ENCODE measurements around the gene PRRX2. TPM values are rescaled to one million over a fixed set of nuclear protein-coding genes. Genes with fewer than 3 reads are reported as not detected.

Gene PRRX2
- total and polyA plus RNA-seq, 12 donors, result 0.21 to 3.0 (median 0.45) TPM

DNA sequence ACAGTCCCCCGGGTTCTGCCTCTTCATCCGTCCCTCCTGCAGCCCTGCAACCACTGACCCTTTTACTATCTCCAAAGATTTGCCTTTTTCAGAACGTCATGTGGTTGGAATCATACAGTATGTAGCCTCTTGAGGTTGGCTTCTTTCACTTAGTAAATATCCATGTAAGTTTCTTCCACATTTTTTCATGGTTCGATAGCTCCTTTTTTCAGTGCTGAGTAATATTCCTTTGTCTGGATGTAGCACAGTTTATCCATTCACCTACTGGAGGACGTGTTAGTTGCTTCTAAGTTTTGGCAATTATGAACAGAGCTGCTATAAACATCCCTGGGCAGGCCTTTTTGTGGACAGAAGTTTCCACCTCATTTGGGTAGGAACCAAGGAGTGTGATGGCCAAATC lies 27.1 kb downstream of the PRRX2 start:
- peaks cover 0 to 7% (median 4%) of the 10 kb centered on the region in 9 donors for H3K4me1 ChIP-seq
- DNase-seq (no peak), ATAC-seq (no peak)
- no peak overlapping the region for H3K4me3 ChIP-seq
- no peaks in the 10 kb centered on the region for H3K36me3 ChIP-seq
- WGBS, 2 donors, result 85 to 87% methylated on average over 5 of the region's 5 CpGs
- intact Hi-C loops (cut with DNase I), result no loop called here
- TF ChIP-seq, protein P1, sequence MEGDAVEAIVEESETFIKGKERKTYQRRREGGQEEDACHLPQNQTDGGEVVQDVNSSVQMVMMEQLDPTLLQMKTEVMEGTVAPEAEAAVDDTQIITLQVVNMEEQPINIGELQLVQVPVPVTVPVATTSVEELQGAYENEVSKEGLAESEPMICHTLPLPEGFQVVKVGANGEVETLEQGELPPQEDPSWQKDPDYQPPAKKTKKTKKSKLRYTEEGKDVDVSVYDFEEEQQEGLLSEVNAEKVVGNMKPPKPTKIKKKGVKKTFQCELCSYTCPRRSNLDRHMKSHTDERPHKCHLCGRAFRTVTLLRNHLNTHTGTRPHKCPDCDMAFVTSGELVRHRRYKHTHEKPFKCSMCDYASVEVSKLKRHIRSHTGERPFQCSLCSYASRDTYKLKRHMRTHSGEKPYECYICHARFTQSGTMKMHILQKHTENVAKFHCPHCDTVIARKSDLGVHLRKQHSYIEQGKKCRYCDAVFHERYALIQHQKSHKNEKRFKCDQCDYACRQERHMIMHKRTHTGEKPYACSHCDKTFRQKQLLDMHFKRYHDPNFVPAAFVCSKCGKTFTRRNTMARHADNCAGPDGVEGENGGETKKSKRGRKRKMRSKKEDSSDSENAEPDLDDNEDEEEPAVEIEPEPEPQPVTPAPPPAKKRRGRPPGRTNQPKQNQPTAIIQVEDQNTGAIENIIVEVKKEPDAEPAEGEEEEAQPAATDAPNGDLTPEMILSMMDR (IDR thresholded peaks at IDR 0.05), result no peak
- peaks cover 0 to 24% (median 7%) of the 10 kb centered on the region in 7 donors for H3K27me3 ChIP-seq
- H3K27ac ChIP-seq, result no peak overlapping the region
- peaks cover 0 to 6% (median 0%) of the 10 kb centered on the region in 11 donors for H3K9me3 ChIP-seq

- peaks cover 0 to 15% (median 5%) of the 10 kb centered on the region in 9 donors for H3K4me1 ChIP-seq
- peaks cover 0 to 6% (median 0%) of the 10 kb centered on the region in 11 donors for H3K9me3 ChIP-seq
- H3K4me3 ChIP-seq, result no peak overlapping the region
- intact Hi-C loops (cut with DNase I), result no loop called here
- no peak for ATAC-seq
- no peaks in the 10 kb centered on the region for H3K36me3 ChIP-seq
- peaks cover 0 to 36% (median 19%) of the 10 kb centered on the region in 7 donors for H3K27me3 ChIP-seq
- whole genome bisulfite sequencing, 2 donors, result 80 to 87% methylated on average over 8 of the region's 8 CpGs
- H3K27ac ChIP-seq, result peak overlapping the region in 1 of 10 donors; percentile 15
- DNase-seq, result no peak
- TF ChIP-seq, protein P1 (IDR thresholded peaks at IDR 0.05), result no peak
These were observed 28.3 kb downstream of the PRRX2 start for GRCh38 chr9:129693741-129694140.

DNA sequence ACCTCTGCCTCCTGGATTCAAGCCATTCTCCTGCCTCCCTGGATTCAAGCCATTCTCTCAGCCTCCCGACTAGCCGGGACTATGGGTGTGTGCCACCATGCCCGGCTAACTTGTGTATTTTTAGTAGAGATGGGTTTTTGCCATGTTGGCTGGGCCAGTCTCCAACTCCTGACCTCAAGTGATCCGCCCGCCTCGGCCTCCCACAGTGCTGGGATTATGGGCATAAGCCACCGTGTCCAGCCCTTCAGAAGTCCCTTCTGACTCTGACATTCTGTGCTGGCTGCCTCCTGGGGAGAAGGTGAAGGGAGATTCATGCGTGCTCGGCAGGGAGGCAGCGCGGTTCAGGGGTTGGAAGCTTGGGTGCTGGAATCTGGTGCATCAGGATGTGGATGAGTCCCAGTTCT lies 28.8 kb downstream of the PRRX2 start:
- H3K36me3 ChIP-seq, result no peaks in the 10 kb centered on the region
- DNase-seq (no peak), ATAC-seq (no peak)
- intact Hi-C loops (cut with DNase I), result no loop called here
- 63 to 68% methylated on average over 11 of the region's 11 CpGs for WGBS, 2 donors
- TF ChIP-seq, protein P1 (IDR thresholded peaks at IDR 0.05), result no peak
- H3K4me3 ChIP-seq, result no peak overlapping the region
- peaks cover 0 to 15% (median 5%) of the 10 kb centered on the region in 9 donors for H3K4me1 ChIP-seq
- H3K9me3 ChIP-seq, result peaks cover 0 to 6% (median 0%) of the 10 kb centered on the region in 11 donors
- peaks cover 0 to 38% (median 21%) of the 10 kb centered on the region in 7 donors for H3K27me3 ChIP-seq
- peak overlapping the region in 1 of 10 donors; percentile 15 for H3K27ac ChIP-seq

- H3K4me1 ChIP-seq, result peaks cover 0 to 15% (median 5%) of the 10 kb centered on the region in 9 donors
- H3K9me3 ChIP-seq, result peaks cover 0 to 6% (median 0%) of the 10 kb centered on the region in 11 donors
- ATAC-seq, result no peak
- DNase-seq, result no peak
- no peaks in the 10 kb centered on the region for H3K36me3 ChIP-seq
- 77 to 79% methylated on average over 3 of the region's 3 CpGs for WGBS, 2 donors
- H3K4me3 ChIP-seq, result no peak overlapping the region
- intact Hi-C loops (cut with DNase I), result no loop called here
- no peak overlapping the region for H3K27ac ChIP-seq
- TF ChIP-seq, protein P1 (IDR thresholded peaks at IDR 0.05), result no peak
- peaks cover 0 to 48% (median 22%) of the 10 kb centered on the region in 7 donors for H3K27me3 ChIP-seq
These were observed 30.4 kb downstream of the PRRX2 start for GRCh38 chr9:129695870-129696269.
